ENCODE measurements around the gene RPL29.
"Not testable (repeated sequence)": the region's sequence is repeated elsewhere in the genome, so short reads cannot be mapped to it uniquely, and the experiment has no call there.

RPL29 gene

GRCh38 chr3:51992017-51992682 lies 3.5 kb downstream of the RPL29 start:
- peaks cover 44% of the 10 kb centered on the region for H3K36me3 ChIP-seq (ENCODE audit: low read depth)
- TF ChIP-seq CTCF (IDR thresholded peaks at IDR 0.05; ENCODE audit: poor library complexity, severe bottlenecking), result no peak
- peaks cover 7% of the 10 kb centered on the region for H3K4me1 ChIP-seq (ENCODE audit: insufficient read depth, poor library complexity, severe bottlenecking)
- peak overlapping the region; percentile 83 for H3K27ac ChIP-seq (ENCODE audit: poor library complexity, severe bottlenecking)
- ATAC-seq (ENCODE audit: low read depth), result peak; percentile 6; the same call in 1 of the 3 replicates
- H3K4me3 ChIP-seq (ENCODE audit: severe bottlenecking), result no peak overlapping the region
- H3K27me3 ChIP-seq (ENCODE audit: insufficient read depth, poor library complexity, severe bottlenecking), result no peaks in the 10 kb centered on the region
- DNase-seq (ENCODE audit: low spot score), result no peak
- H3K9me3 ChIP-seq (ENCODE audit: severe bottlenecking), result no peaks in the 10 kb centered on the region

GRCh38 chr3:51990501-51990971 lies 5.2 kb downstream of the RPL29 start:
- DNase-seq (ENCODE audit: low spot score); H3K27me3 ChIP-seq (ENCODE audit: insufficient read depth, poor library complexity, severe bottlenecking); ATAC-seq (ENCODE audit: low read depth); H3K4me3 ChIP-seq (ENCODE audit: severe bottlenecking); H3K4me1 ChIP-seq (ENCODE audit: insufficient read depth, poor library complexity, severe bottlenecking); H3K9me3 ChIP-seq (ENCODE audit: severe bottlenecking): not testable (repeated sequence)
- peaks cover 44% of the 10 kb centered on the region for H3K36me3 ChIP-seq (ENCODE audit: low read depth)
- H3K27ac ChIP-seq (ENCODE audit: poor library complexity, severe bottlenecking), result peak overlapping the region; percentile 83

- no peak; the same call in 2 of the 3 replicates for ATAC-seq (ENCODE audit: low read depth)
- TF ChIP-seq CTCF (IDR thresholded peaks at IDR 0.05; ENCODE audit: poor library complexity, severe bottlenecking), result no peak
- Histone ChIP-seq H3K9me3 (ENCODE audit: severe bottlenecking) (no peaks in the 10 kb centered on the region), H3K27me3 (ENCODE audit: insufficient read depth, poor library complexity, severe bottlenecking) (no peaks in the 10 kb centered on the region), H3K36me3 (ENCODE audit: low read depth) (peaks cover 24% of the 10 kb centered on the region), H3K4me3 (ENCODE audit: severe bottlenecking) (no peak overlapping the region), H3K27ac (ENCODE audit: poor library complexity, severe bottlenecking) (no peak overlapping the region), H3K4me1 (ENCODE audit: insufficient read depth, poor library complexity, severe bottlenecking) (peaks cover 5% of the 10 kb centered on the region)
- DNase-seq (ENCODE audit: low spot score), result no peak
These were observed 7.2 kb downstream of the RPL29 start for GRCh38 chr3:51988286-51989146.

GRCh38 chr3:51987568-51987967 lies 8.1 kb downstream of the RPL29 start:
- peaks cover 5% of the 10 kb centered on the region for H3K4me1 ChIP-seq (ENCODE audit: insufficient read depth, poor library complexity, severe bottlenecking)
- peaks cover 14% of the 10 kb centered on the region for H3K36me3 ChIP-seq (ENCODE audit: low read depth)
- H3K9me3 ChIP-seq (ENCODE audit: severe bottlenecking), result no peaks in the 10 kb centered on the region
- DNase-seq (ENCODE audit: low spot score) (no peak), ATAC-seq (ENCODE audit: low read depth) (no peak)
- TF ChIP-seq CTCF (IDR thresholded peaks at IDR 0.05; ENCODE audit: poor library complexity, severe bottlenecking), result no peak
- no peak overlapping the region for H3K4me3 ChIP-seq (ENCODE audit: severe bottlenecking)
- H3K27ac ChIP-seq (ENCODE audit: poor library complexity, severe bottlenecking), result no peak overlapping the region
- no peaks in the 10 kb centered on the region for H3K27me3 ChIP-seq (ENCODE audit: insufficient read depth, poor library complexity, severe bottlenecking)

- peaks cover 2% of the 10 kb centered on the region; the same call in 1 of the 2 replicates for H3K36me3 ChIP-seq (ENCODE audit: low read depth)
- TF ChIP-seq CTCF (IDR thresholded peaks at IDR 0.05; ENCODE audit: poor library complexity, severe bottlenecking), result no peak
- no peak for ATAC-seq (ENCODE audit: low read depth)
These were observed 9.4 kb downstream of the RPL29 start for GRCh38 chr3:51986010-51986947.

More at GRCh38 chr3:51986010-51986947, 9.4 kb downstream of the RPL29 start:
- Histone ChIP-seq H3K27me3 (ENCODE audit: insufficient read depth, poor library complexity, severe bottlenecking) (no peaks in the 10 kb centered on the region), H3K9me3 (ENCODE audit: severe bottlenecking) (no peaks in the 10 kb centered on the region), H3K27ac (ENCODE audit: poor library complexity, severe bottlenecking) (no peak overlapping the region), H3K4me3 (ENCODE audit: severe bottlenecking) (no peak overlapping the region), H3K4me1 (ENCODE audit: insufficient read depth, poor library complexity, severe bottlenecking) (peaks cover 5% of the 10 kb centered on the region)
- no peak for DNase-seq (ENCODE audit: low spot score)
